KOPT-K1 (cell line): ENCODE measurements around the gene RALY.

Experiments
- H3K27ac ChIP-seq: fragments of 200-600 bp; sonication (generic); 2 replicates; pipeline ENCODE4 v1.5.1; 2016; ENCODE audit warnings: antibody characterized with exemption, mild to moderate bottlenecking, low read depth, low read length; ENCODE audit not compliant: poor library complexity, severe bottlenecking
- H3K36me3 ChIP-seq: fragments of 200-600 bp; sonication (generic); 2 replicates; pipeline ENCODE4 v1.5.1; 2017; ENCODE audit warnings: antibody characterized with exemption, mild to moderate bottlenecking, low read length, moderate library complexity; ENCODE audit not compliant: insufficient read depth
- H3K9me3 ChIP-seq: fragments of 200-600 bp; sonication (generic); 2 replicates; pipeline ENCODE4 v1.5.1; 2017; ENCODE audit warnings: antibody characterized with exemption, low read length, mild to moderate bottlenecking; ENCODE audit not compliant: insufficient read depth, poor library complexity, severe bottlenecking

The RALY gene

DNA sequence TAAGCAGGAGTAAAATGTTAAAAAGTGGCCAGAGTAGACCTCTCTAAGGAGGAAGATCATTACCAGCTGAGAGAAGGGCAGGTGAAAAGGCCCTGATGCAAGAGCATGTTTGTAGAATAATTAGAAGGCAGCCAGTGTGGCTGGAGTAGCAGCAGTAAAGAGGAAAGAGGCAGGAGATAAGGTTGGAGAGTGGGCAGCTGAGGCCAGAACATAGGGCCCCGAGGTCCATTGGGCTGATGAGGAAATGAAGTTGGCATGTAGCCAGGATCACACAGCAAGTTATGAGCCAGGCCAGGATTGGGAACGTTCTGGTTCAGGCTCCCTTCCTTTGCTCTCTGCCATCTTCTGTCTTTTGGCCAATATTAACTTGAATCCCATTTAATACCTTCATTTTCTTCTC is 51.6 kb downstream of the RALY start:
- H3K27ac ChIP-seq, result no peak overlapping the region

GRCh38 chr20:34045930-34046725 is 52.4 kb downstream of the RALY start:
- H3K36me3 ChIP-seq, result peaks cover 79% of the 10 kb centered on the region
- no peaks in the 10 kb centered on the region for H3K9me3 ChIP-seq
- H3K27ac ChIP-seq, result no peak overlapping the region

More for the DNA sequence above, 51.6 kb downstream of the RALY start:
- Histone ChIP-seq H3K9me3 (no peaks in the 10 kb centered on the region), H3K36me3 (peaks cover 77% of the 10 kb centered on the region)

GRCh38 chr20:34047010-34047687 is 53.4 kb downstream of the RALY start:
- Histone ChIP-seq H3K9me3 (no peaks in the 10 kb centered on the region), H3K36me3 (peaks cover 73% of the 10 kb centered on the region), H3K27ac (no peak overlapping the region)

DNA sequence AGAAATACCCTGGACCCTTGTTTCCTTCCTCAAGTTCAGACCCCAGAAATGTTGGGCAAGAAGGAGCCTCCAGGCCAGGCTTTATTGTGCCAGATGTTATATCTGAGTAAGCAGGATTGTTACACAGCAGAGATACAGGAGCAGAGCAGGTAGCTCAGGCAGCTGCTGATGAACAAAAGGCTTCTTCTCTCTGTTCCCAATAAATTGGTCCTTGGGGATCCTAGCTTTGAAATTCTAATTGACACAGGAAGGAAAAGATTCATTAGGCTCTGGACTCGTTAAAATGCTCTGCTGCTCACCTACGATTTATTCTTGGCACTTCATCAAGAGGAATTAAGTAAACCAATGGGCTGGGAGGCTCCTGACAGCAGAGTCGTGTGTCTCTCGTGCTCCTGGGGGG is 54.2 kb downstream of the RALY start:
- Histone ChIP-seq H3K9me3 (no peaks in the 10 kb centered on the region), H3K27ac (no peak overlapping the region)

GRCh38 chr20:34049389-34049788 is 55.7 kb downstream of the RALY start:
- no peaks in the 10 kb centered on the region for H3K9me3 ChIP-seq
- H3K27ac ChIP-seq, result no peak overlapping the region

More for the DNA sequence above, 54.2 kb downstream of the RALY start:
- H3K36me3 ChIP-seq, result peaks cover 67% of the 10 kb centered on the region

GRCh38 chr20:34049897-34050695 is 56.4 kb downstream of the RALY start:
- Histone ChIP-seq H3K9me3 (no peaks in the 10 kb centered on the region), H3K27ac (no peak overlapping the region), H3K36me3 (peaks cover 49% of the 10 kb centered on the region)

More at GRCh38 chr20:34049389-34049788, 55.7 kb downstream of the RALY start:
- H3K36me3 ChIP-seq, result peaks cover 54% of the 10 kb centered on the region

DNA sequence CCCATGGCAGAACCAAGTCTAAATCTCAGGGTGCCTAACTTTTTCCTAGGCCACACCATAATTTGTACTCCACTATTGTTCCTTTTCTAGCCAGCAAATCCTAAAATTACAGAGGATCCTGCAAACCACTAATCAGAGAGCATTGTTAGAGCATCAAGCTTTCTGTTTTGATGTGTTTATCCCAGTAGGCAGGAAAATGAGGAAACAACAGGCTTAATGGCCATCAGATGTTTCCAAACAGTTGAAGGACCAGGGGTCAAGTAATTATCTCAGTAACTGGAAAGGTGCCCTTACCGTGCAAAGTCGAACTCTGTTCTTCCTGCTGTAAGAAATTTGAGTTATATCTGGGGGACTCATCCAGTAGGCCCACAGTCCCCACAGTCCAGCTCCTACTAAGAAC is 58.7 kb downstream of the RALY start:
- Histone ChIP-seq H3K9me3 (no peaks in the 10 kb centered on the region), H3K27ac (no peak overlapping the region), H3K36me3 (peaks cover 42% of the 10 kb centered on the region)

GRCh38 chr20:34055290-34055689 is 61.6 kb downstream of the RALY start:
- Histone ChIP-seq H3K36me3 (peaks cover 40% of the 10 kb centered on the region), H3K9me3 (no peaks in the 10 kb centered on the region), H3K27ac (no peak overlapping the region)

- H3K36me3 ChIP-seq, result peaks cover 60% of the 10 kb centered on the region
- H3K9me3 ChIP-seq, result no peaks in the 10 kb centered on the region
- no peak overlapping the region for H3K27ac ChIP-seq
These were observed 65.1 kb downstream of the RALY start for GRCh38 chr20:34058831-34059230.

DNA sequence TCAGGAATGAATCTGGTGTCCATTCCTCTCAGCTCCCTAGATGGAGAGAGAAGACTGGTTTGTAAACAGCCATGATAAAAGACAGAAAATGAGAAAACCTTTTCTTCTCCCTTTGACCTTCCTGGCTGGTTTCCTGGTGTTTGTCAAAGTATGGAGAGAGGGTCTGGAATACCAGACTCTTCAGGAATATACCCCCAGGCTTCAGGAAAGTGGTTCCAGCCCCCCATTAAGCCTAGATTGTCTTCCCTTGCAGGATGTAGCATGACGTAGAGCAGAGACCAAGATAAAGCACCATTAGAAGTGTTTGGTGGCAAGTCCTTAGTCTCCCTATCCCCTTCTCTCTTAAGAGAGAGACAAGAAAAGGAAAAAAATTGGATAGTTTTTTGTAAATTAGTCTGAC is 67.3 kb downstream of the RALY start:
- Histone ChIP-seq H3K9me3 (no peaks in the 10 kb centered on the region), H3K27ac (no peak overlapping the region), H3K36me3 (peaks cover 78% of the 10 kb centered on the region)

DNA sequence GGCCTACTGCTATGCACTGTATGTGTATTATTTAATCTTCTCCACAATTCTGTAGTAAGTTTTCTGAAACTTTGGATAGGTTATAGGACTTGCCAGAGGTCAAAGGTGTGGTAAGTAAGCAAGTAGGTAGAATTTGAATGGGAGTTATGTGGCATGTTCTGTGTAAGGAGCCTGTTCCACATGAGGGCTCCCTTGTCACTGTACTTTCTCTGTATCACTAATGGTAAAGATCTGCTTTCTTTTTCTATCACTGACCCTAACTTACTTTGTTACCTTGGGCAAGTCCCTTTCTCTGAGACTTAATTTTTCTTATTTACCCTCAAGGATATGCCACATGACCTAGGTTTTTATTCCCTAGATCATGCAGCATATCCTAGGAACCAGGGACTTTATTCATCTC is 68.0 kb downstream of the RALY start:
- H3K36me3 ChIP-seq, result peaks cover 77% of the 10 kb centered on the region
- H3K9me3 ChIP-seq, result no peaks in the 10 kb centered on the region
- no peak overlapping the region for H3K27ac ChIP-seq

GRCh38 chr20:34062570-34063482 is 69.1 kb downstream of the RALY start:
- Histone ChIP-seq H3K9me3 (no peaks in the 10 kb centered on the region), H3K36me3 (peaks cover 80% of the 10 kb centered on the region), H3K27ac (no peak overlapping the region)

DNA sequence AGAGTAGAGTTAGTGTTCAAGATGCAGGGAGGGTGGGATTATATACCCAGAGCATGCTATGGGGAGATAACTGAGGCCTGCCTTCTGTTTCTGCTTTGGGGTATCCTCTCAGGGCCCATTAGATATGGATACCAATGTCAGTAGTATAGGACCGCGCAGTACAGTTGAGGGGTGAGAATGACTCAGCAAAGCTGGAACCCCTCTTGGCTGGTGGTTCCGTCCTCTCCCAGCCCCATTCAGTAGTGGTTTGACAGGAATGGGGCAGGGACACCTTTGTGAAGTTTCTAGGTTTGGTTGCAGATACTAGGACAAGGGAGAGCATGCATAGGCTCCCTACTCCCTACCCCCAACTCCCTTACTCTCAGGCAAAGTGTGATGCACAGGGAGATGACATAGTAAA is 70.6 kb downstream of the RALY start:
- peaks cover 91% of the 10 kb centered on the region for H3K36me3 ChIP-seq
- no peak overlapping the region for H3K27ac ChIP-seq
- no peaks in the 10 kb centered on the region for H3K9me3 ChIP-seq

DNA sequence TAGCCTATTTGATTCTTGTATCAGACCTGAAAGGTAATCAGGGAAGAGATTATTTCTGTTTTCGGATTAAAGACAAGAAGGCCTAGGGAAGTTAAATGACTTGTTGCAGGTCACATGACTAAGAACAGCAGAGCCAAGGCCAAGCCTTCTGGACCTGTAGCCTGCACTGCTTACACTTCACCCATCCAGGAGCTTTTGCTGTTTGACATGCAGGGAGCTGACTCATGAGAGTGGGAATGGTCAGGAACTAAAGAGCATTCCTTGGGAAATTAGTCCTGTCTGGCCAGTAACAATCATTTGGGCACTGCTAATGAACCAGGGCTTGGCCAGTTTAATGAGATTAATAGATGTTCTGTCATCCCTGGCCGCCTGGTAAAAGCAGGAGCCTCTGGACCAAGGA is 71.5 kb downstream of the RALY start:
- no peaks in the 10 kb centered on the region for H3K9me3 ChIP-seq

More for the DNA sequence above, 71.5 kb downstream of the RALY start:
- Histone ChIP-seq H3K27ac (no peak overlapping the region), H3K36me3 (peaks cover 87% of the 10 kb centered on the region)
